Measurements from ENCODE around the gene LIPH. TPM values are rescaled to one million over a fixed set of nuclear protein-coding genes. Genes with fewer than 3 reads are reported as not detected.

LIPH gene
- total RNA-seq, 1 donor from 2014 or later = not detected

DNA sequence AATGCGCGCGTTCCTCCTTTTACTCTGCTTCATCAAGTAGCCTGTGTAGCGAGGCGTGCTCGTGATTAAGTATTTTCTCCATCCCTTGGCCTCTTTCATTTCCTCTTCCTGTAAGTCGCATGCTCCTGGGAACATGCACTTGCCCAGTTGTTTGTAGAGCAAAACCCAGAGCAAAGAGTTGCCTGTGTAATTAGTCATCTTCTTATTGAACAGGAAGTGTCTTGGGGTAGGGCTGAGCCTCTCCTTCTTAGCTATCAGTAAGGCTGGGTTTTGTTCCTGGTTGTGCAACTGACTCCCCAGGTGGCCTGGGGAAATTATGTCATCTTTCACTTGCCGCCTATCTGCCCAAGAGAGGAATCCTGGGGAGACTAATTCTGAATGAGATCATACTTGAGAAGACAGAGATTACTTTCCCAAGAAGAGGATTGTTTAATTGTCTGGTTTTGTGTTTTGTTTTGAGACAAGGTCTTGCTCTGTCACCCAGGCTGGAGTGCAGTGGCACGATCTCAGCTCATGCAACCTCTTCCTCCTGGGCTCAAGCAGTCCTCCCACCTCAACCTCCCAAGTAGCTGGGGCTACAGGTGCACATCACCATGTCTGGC lies 14.9 kb downstream of the LIPH start:
- TF ChIP-seq, protein P1, sequence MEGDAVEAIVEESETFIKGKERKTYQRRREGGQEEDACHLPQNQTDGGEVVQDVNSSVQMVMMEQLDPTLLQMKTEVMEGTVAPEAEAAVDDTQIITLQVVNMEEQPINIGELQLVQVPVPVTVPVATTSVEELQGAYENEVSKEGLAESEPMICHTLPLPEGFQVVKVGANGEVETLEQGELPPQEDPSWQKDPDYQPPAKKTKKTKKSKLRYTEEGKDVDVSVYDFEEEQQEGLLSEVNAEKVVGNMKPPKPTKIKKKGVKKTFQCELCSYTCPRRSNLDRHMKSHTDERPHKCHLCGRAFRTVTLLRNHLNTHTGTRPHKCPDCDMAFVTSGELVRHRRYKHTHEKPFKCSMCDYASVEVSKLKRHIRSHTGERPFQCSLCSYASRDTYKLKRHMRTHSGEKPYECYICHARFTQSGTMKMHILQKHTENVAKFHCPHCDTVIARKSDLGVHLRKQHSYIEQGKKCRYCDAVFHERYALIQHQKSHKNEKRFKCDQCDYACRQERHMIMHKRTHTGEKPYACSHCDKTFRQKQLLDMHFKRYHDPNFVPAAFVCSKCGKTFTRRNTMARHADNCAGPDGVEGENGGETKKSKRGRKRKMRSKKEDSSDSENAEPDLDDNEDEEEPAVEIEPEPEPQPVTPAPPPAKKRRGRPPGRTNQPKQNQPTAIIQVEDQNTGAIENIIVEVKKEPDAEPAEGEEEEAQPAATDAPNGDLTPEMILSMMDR (IDR thresholded peaks at IDR 0.05) = no peak
- TF ChIP-seq EZH2phosphoT487 (IDR thresholded peaks at IDR 0.05) (no peak), EZH2 (IDR thresholded peaks at IDR 0.05) (no peak)
- H3K79me2 ChIP-seq (ENCODE audit: low read depth) = no peaks in the 10 kb centered on the region
- peaks cover 7% of the 10 kb centered on the region for H3K4me1 ChIP-seq
- H3K27ac ChIP-seq = no peak overlapping the region
- DNase-seq (ENCODE audit: low spot score) = no peak
- H3K36me3 ChIP-seq = no peaks in the 10 kb centered on the region
- Mint-ChIP-seq H3K9me3 (no peaks in the 10 kb centered on the region), H3K4me1 (peaks cover 14% of the 10 kb centered on the region), H3K27me3 (ENCODE audit: insufficient read depth, low read depth) (peaks cover 2% of the 10 kb centered on the region), H3K4me3 (no peak overlapping the region), H3K36me3 (no peaks in the 10 kb centered on the region), H3K27ac (no peak overlapping the region)
- no peaks in the 10 kb centered on the region for H4K20me1 ChIP-seq (ENCODE audit: low read depth)
- peak overlapping the region; percentile 17 for H2AFZ ChIP-seq (replicated peaks)
- H3K27me3 ChIP-seq = no peaks in the 10 kb centered on the region
- no peak overlapping the region for H3K9ac ChIP-seq
- H3K4me2 ChIP-seq = no peak overlapping the region
- H3K4me3 ChIP-seq = no peak overlapping the region
- no peaks in the 10 kb centered on the region for H3F3A ChIP-seq (ENCODE audit: low read depth)
- H3K9me3 ChIP-seq (ENCODE audit: low read depth) = no peaks in the 10 kb centered on the region

DNA sequence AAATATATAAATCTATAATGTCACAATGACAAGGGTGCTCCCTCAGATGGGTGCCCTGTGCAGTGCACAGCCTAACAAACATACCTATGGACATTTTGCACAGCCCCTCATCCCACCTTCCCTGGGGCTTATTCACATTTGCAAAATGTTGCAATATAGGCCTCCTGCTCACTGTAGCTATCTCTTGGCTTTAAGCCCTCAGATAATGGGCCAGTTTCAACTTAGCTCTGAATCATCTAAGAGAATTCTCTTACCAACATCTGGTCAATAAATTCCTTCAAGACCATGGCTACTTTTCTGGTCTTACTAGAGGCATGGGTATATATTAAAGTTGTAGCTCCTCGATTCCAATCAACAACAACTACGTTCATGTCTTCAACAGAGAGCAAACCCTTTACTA lies 17.9 kb downstream of the LIPH start:
- Mint-ChIP-seq H3K4me3 (no peak overlapping the region), H3K27me3 (ENCODE audit: insufficient read depth, low read depth) (peaks cover 2% of the 10 kb centered on the region), H3K27ac (peak overlapping the region; percentile 4), H3K4me1 (peaks cover 14% of the 10 kb centered on the region), H3K9me3 (no peaks in the 10 kb centered on the region), H3K36me3 (no peaks in the 10 kb centered on the region)
- Histone ChIP-seq H3K36me3 (no peaks in the 10 kb centered on the region), H3K9me3 (ENCODE audit: low read depth) (no peaks in the 10 kb centered on the region), H3F3A (ENCODE audit: low read depth) (no peaks in the 10 kb centered on the region), H2AFZ (replicated peaks) (no peak overlapping the region), H3K79me2 (ENCODE audit: low read depth) (no peaks in the 10 kb centered on the region), H3K9ac (no peak overlapping the region), H3K27ac (no peak overlapping the region), H4K20me1 (ENCODE audit: low read depth) (no peaks in the 10 kb centered on the region), H3K4me3 (no peak overlapping the region), H3K4me2 (no peak overlapping the region), H3K4me1 (peaks cover 7% of the 10 kb centered on the region), H3K27me3 (no peaks in the 10 kb centered on the region)
- no peak for DNase-seq (ENCODE audit: low spot score)
- TF ChIP-seq, protein P1 (IDR thresholded peaks at IDR 0.05) = no peak
- no peak for TF ChIP-seq EZH2 (IDR thresholded peaks at IDR 0.05)
- TF ChIP-seq EZH2phosphoT487 (IDR thresholded peaks at IDR 0.05) = no peak

DNA sequence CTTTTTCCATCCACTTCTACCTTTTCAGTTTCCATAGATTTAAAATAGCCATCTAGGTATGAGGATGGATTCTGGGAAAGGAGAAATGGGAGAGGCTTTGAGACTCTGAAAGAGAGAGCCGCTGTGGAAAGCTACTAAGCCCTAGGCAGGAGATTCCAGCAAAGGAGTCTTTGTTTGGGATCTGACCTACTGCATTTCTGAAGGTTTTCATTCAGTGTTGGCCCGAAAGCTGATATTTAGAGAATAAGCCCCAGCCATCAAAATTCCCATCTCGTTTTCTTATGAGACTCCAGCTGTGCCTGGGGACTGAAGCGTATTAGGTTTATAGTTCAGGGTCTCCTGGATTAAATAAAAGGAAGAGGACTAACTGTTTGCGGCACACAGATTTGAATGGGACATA lies 19.5 kb downstream of the LIPH start:
- DNase-seq (ENCODE audit: low spot score) = peak; percentile 50
- no peaks in the 10 kb centered on the region for H4K20me1 ChIP-seq (ENCODE audit: low read depth)
- Mint-ChIP-seq H3K27ac (no peak overlapping the region), H3K9me3 (no peaks in the 10 kb centered on the region), H3K27me3 (ENCODE audit: insufficient read depth, low read depth) (peaks cover 7% of the 10 kb centered on the region), H3K4me1 (peaks cover 14% of the 10 kb centered on the region), H3K36me3 (no peaks in the 10 kb centered on the region), H3K4me3 (no peak overlapping the region)
- no peak for TF ChIP-seq EZH2 (IDR thresholded peaks at IDR 0.05)
- TF ChIP-seq EZH2phosphoT487 (IDR thresholded peaks at IDR 0.05) = no peak
- TF ChIP-seq, protein P1 (IDR thresholded peaks at IDR 0.05) = no peak
- H3F3A ChIP-seq (ENCODE audit: low read depth) = no peaks in the 10 kb centered on the region
- H3K9ac ChIP-seq = no peak overlapping the region
- H2AFZ ChIP-seq (replicated peaks) = peak overlapping the region; percentile 59
- H3K9me3 ChIP-seq (ENCODE audit: low read depth) = no peaks in the 10 kb centered on the region
- H3K4me1 ChIP-seq = peaks cover 7% of the 10 kb centered on the region
- H3K27me3 ChIP-seq = no peaks in the 10 kb centered on the region
- no peaks in the 10 kb centered on the region for H3K36me3 ChIP-seq
- H3K79me2 ChIP-seq (ENCODE audit: low read depth) = no peaks in the 10 kb centered on the region
- H3K27ac ChIP-seq = no peak overlapping the region
- H3K4me3 ChIP-seq = no peak overlapping the region
- no peak overlapping the region for H3K4me2 ChIP-seq
